H1 (cell line): Measurements from ENCODE around the gene GPRIN3. TPM values are rescaled to one million over a fixed set of nuclear protein-coding genes. Genes with fewer than 3 reads are reported as not detected.

ENCODE experiments used
- CTCF ChIA-PET: fragments of 300-600 bp; sonication (Branson Sonifier 250); formaldehyde crosslinking; loops from one replicate; lab custom pipeline; 2021; ENCODE audit not compliant: partially characterized antibody; lab: Charles Lee
- POLR2A ChIA-PET: fragments of 300-600 bp; sonication (Branson Sonifier 250); formaldehyde crosslinking; loops from one replicate; lab custom pipeline; 2021; ENCODE audit warnings: inconsistent platforms; ENCODE audit not compliant: partially characterized antibody; lab: Charles Lee
- DNase-seq, 2 experiments: peaks; one replicate each; pipeline versions ENCODE4 v3.0.0 to v3.0.0-alpha.2; 2010 to 2022; ENCODE audit warnings: low spot score in 2 of 2, low read depth in 1 of 2, mixed read lengths in 1 of 2
- FAIRE-seq: peaks from 2 replicates; lab custom pipeline; 2011; peaks lifted over from hg19 to GRCh38; lab: Jason Lieb, UNC
- H2AFZ ChIP-seq: 2 replicates; pipeline ENCODE4 v1.8.1; 2012; ENCODE audit warnings: low read length, inconsistent platforms
- H2AK5ac ChIP-seq: 2 replicates; pipeline ENCODE4 v1.6.1; 2013; ENCODE audit warnings: low read depth, low read length
- H2BK120ac ChIP-seq: replicated peaks from 2 replicates; pipeline ENCODE3; 2013; ENCODE audit warnings: low read depth, low read length, inconsistent platforms
- H2BK12ac ChIP-seq: 2 replicates; pipeline ENCODE4 v1.6.1; 2013; ENCODE audit warnings: low read depth, low read length
- H2BK15ac ChIP-seq: 2 replicates; pipeline ENCODE4 v1.6.1; 2013; ENCODE audit warnings: low read length
- H2BK20ac ChIP-seq: 2 replicates; pipeline ENCODE4 v1.6.1; 2013; ENCODE audit warnings: low read length
- H2BK5ac ChIP-seq: 2 replicates; pipeline ENCODE4 v1.6.1; 2013; ENCODE audit warnings: low read depth, low read length
- H3K14ac ChIP-seq: 2 replicates; pipeline ENCODE4 v1.6.1; 2013; ENCODE audit warnings: inconsistent platforms; ENCODE audit not compliant: insufficient read length
- H3K18ac ChIP-seq: 2 replicates; pipeline ENCODE4 v1.6.1; 2013; ENCODE audit warnings: low read length; ENCODE audit errors: extremely low read depth
- H3K23ac ChIP-seq: 2 replicates; pipeline ENCODE4 v1.6.1; 2013; ENCODE audit warnings: inconsistent platforms; ENCODE audit not compliant: insufficient read length
- H3K23me2 ChIP-seq: 2 replicates; pipeline ENCODE4 v1.6.1; 2013; ENCODE audit warnings: low read depth, low read length
- H3K27ac ChIP-seq: 2 replicates; pipeline ENCODE4 v1.6.1; 2011; ENCODE audit warnings: low read depth, low read length, inconsistent platforms
- H3K27me3 ChIP-seq, 4 experiments: replicated peaks in 1 of 4; 1 replicate in 1 of 4; 2 replicates in 3 of 4; pipeline versions ENCODE4 v1.6.1 to v1.8.1; 2011 to 2013; ENCODE audit warnings: low read length in 3 of 4, mild to moderate bottlenecking in 3 of 4, inconsistent platforms in 2 of 4, mixed read lengths in 2 of 4, moderate library complexity in 1 of 4; ENCODE audit not compliant: control insufficient read depth in 3 of 4, insufficient read depth in 3 of 4; ENCODE audit errors: extremely low read depth in 1 of 4
- H3K36me3 ChIP-seq, 4 experiments: 2 replicates each; pipeline versions ENCODE4 v1.6.1 to v1.8.1; 2011 to 2013; ENCODE audit warnings: mild to moderate bottlenecking in 4 of 4, low read length in 3 of 4, moderate library complexity in 2 of 4, control low read depth in 1 of 4, inconsistent platforms in 1 of 4; ENCODE audit not compliant: insufficient read depth in 4 of 4, control insufficient read depth in 2 of 4
- H3K4ac ChIP-seq: replicated peaks from 2 replicates; pipeline ENCODE3; 2013; ENCODE audit warnings: low read length, low read depth, mixed read lengths, inconsistent platforms; ENCODE audit not compliant: insufficient read length
- H3K4me1 ChIP-seq, 4 experiments: replicated peaks in 1 of 4; 1 replicate in 1 of 4; 2 replicates in 3 of 4; pipeline versions ENCODE4 v1.6.1 to v1.8.1; 2011 to 2013; ENCODE audit warnings: low read length in 3 of 4, inconsistent platforms in 2 of 4, mixed read lengths in 1 of 4; ENCODE audit not compliant: insufficient read depth in 4 of 4, control insufficient read depth in 3 of 4
- H3K4me2 ChIP-seq, 2 experiments: 2 replicates each; pipeline versions ENCODE4 v1.6.1 to v1.8.1; 2011 to 2013; ENCODE audit warnings: low read depth in 2 of 2, low read length in 2 of 2, control low read depth in 1 of 2, inconsistent platforms in 1 of 2, mild to moderate bottlenecking in 1 of 2; ENCODE audit not compliant: insufficient read depth in 1 of 2
- H3K4me3 ChIP-seq, 4 experiments: fragments of 200-600, 300-600 bp in 1 of 4; sonication (generic), shearing (Covaris generic), sonication (Bioruptor Twin) in 1 of 4; 2 replicates each; pipeline versions ENCODE4 v1.5.1 to v1.8.1; 2011 to 2016; ENCODE audit warnings: low read length in 4 of 4, low read depth in 3 of 4, control low read depth in 2 of 4, inconsistent platforms in 2 of 4, mild to moderate bottlenecking in 2 of 4, mixed read lengths in 1 of 4, moderate library complexity in 1 of 4; ENCODE audit not compliant: insufficient read depth in 2 of 4; ENCODE audit errors: extremely low read depth in 1 of 4
- H3K56ac ChIP-seq: replicated peaks from 2 replicates; pipeline ENCODE3; 2013; ENCODE audit warnings: low read depth, mild to moderate bottlenecking, mixed read lengths, low read length, inconsistent platforms; ENCODE audit not compliant: insufficient read length
- H3K79me1 ChIP-seq: 2 replicates; pipeline ENCODE4 v1.6.1; 2013; ENCODE audit warnings: low read depth, low read length, control low read depth
- H3K79me2 ChIP-seq, 2 experiments: 2 replicates each; pipeline versions ENCODE4 v1.6.1 to v1.8.1; 2012 to 2013; ENCODE audit warnings: low read length in 2 of 2, mild to moderate bottlenecking in 2 of 2, inconsistent platforms in 1 of 2; ENCODE audit not compliant: insufficient read depth in 2 of 2, control insufficient read depth in 1 of 2
- H3K9ac ChIP-seq, 4 experiments: replicated peaks in 1 of 4; 1 replicate in 1 of 4; 2 replicates in 3 of 4; pipeline versions ENCODE4 v1.6.1 to v1.8.1; 2011 to 2013; ENCODE audit warnings: low read depth in 3 of 4, low read length in 3 of 4, control low read depth in 2 of 4, mild to moderate bottlenecking in 2 of 4, moderate library complexity in 2 of 4, inconsistent platforms in 1 of 4; ENCODE audit errors: extremely low read depth in 1 of 4
- H3K9me3 ChIP-seq, 2 experiments: 2 replicates each; pipeline versions ENCODE4 v1.6.1 to v1.8.1; 2012 to 2013; ENCODE audit warnings: mild to moderate bottlenecking in 2 of 2, moderate library complexity in 2 of 2, control low read depth in 1 of 2, inconsistent platforms in 1 of 2, low read depth in 1 of 2, low read length in 1 of 2, mixed read lengths in 1 of 2; ENCODE audit not compliant: insufficient read depth in 2 of 2
- H4K20me1 ChIP-seq, 2 experiments: replicated peaks in 1 of 2; 2 replicates each; pipeline versions ENCODE3 to v1.8.1; 2011 to 2013; ENCODE audit warnings: inconsistent platforms in 2 of 2, low read length in 2 of 2, mild to moderate bottlenecking in 1 of 2; ENCODE audit not compliant: insufficient read depth in 2 of 2, control insufficient read depth in 1 of 2
- H4K5ac ChIP-seq: 2 replicates; pipeline ENCODE4 v1.6.1; 2013; ENCODE audit warnings: low read length, low read depth, mixed read lengths, inconsistent platforms; ENCODE audit not compliant: insufficient read length
- H4K8ac ChIP-seq: 2 replicates; pipeline ENCODE4 v1.8.0; 2013; ENCODE audit warnings: mild to moderate bottlenecking, moderate library complexity, low read length, inconsistent platforms; ENCODE audit not compliant: insufficient read depth; ENCODE audit errors: extremely low read depth
- H4K91ac ChIP-seq: replicated peaks from 2 replicates; pipeline ENCODE3; 2013; ENCODE audit warnings: low read length, mixed read lengths, inconsistent platforms; ENCODE audit not compliant: insufficient read length
- POLR2A ChIP-seq, 2 experiments: IDR thresholded peaks; 1 replicate in 1 of 2; 2 replicates in 1 of 2; pipeline ENCODE4 v1.6.1; 2011; ENCODE audit warnings: low read depth in 2 of 2, low read length in 2 of 2, mild to moderate bottlenecking in 2 of 2; ENCODE audit errors: control extremely low read depth in 1 of 2
- SIX5 ChIP-seq: IDR thresholded peaks from 2 replicates; pipeline ENCODE4 v1.6.1; 2011; ENCODE audit warnings: mild to moderate bottlenecking, low read depth, low read length
- SUZ12 ChIP-seq: fragments of 200-600 bp; sonication (generic); IDR thresholded peaks from 2 replicates; pipeline ENCODE4 v1.6.1; 2012; ENCODE audit warnings: mild to moderate bottlenecking, inconsistent platforms, low read length, moderate library complexity, mixed read lengths
- WGBS, 2 experiments: shearing (Covaris generic) in 1 of 2; methylation state at CpG; one replicate each; pipeline versions ENCODE4 v1.1.6 to v1.1.7; 2013 to 2015; ENCODE audit warnings: low lambda C conversion rate in 2 of 2, mixed read lengths in 2 of 2, inconsistent platforms in 1 of 2, low coverage in 1 of 2, missing lambda C conversion rate in 1 of 2; ENCODE audit not compliant: insufficient replicate concordance in 2 of 2, insufficient coverage in 1 of 2, insufficient read length in 1 of 2; ENCODE audit errors: extremely low coverage in 1 of 2, missing lambda C conversion rate in 1 of 2; 5-methylcytosine and 5-hydroxymethylcytosine counted together
- polyA plus RNA-seq, 7 experiments: library from polyadenylated mRNA; depleted of rRNA in 3 of 7; stranded (reverse) in 5 of 7; unstranded in 2 of 7; fragments of >200 nt in 5 of 7; fragments of 200-250 nt in 2 of 7; gene quantifications; 1 replicate in 5 of 7; 2 replicates in 1 of 7; 4 replicates in 1 of 7; pipeline versions ENCODE4 v1.2.1 to v1.2.3, GENCODE V29; 2011 to 2013; ENCODE audit warnings: missing spikeins in 2 of 7, mixed read lengths in 2 of 7
- total RNA-seq: library from RNA; stranded (reverse); fragmentation: NEBNext Ultra II Directional; extraction: Animal tissue kit (Norgen Biotek cat#: 25700); gene quantifications from 2 replicates; pipeline ENCODE4 v1.2.1, GENCODE V29; 2021

The GPRIN3 gene
- total and polyA plus RNA-seq, 2 of the 8 experiments (the other 6 are each of a cell fraction or from before 2014, with no cell fraction given) = 0.17 to 1.4 TPM

GRCh38 chr4:89294573-89295269 is 12.9 kb downstream of the GPRIN3 start:
- H2BK12ac ChIP-seq = no peak overlapping the region
- no peak for FAIRE-seq
- TF ChIP-seq SIX5 (no peak), SUZ12 (no peak), POLR2A (IDR thresholded peaks at IDR 0.05; ENCODE audit: control extremely low read depth in 1 of 2, low read depth in 2 of 2, low read length in 2 of 2) (no peak)
- no peak overlapping the region for H3K14ac ChIP-seq
- no peak overlapping the region for H3K4me2 ChIP-seq
- no peaks in the 10 kb centered on the region for H3K79me1 ChIP-seq
- CTCF ChIA-PET = interaction anchor here (0.7 to 2.0 kb wide), 2 partner anchors 11 to 16 kb away, joined by 3 to 6 read pairs; no protein-coding TSS in a partner anchor
- POLR2A ChIA-PET = no interaction called here
- no peak overlapping the region for H4K91ac ChIP-seq
- 85% methylated on average over 5 of the region's 5 CpGs; no CpG with 5 or more reads in 1 of the 2 experiments for WGBS, 2 experiments
- no peak overlapping the region for H3K4ac ChIP-seq
- no peaks in the 10 kb centered on the region for H4K20me1 ChIP-seq
- no peak overlapping the region for H3K18ac ChIP-seq
- H3K27me3 ChIP-seq = no peaks in the 10 kb centered on the region
- H4K5ac ChIP-seq = no peak overlapping the region
- H3K4me3 ChIP-seq = no peak overlapping the region
- DNase-seq = no peak
- no peak overlapping the region for H3K56ac ChIP-seq
- H2BK5ac ChIP-seq = no peak overlapping the region
- no peak overlapping the region for H4K8ac ChIP-seq
- no peak overlapping the region for H2BK15ac ChIP-seq
- H3K9me3 ChIP-seq = peaks cover 0 to 4% of the 10 kb centered on the region in 2 experiments; a peak in 1 of 4 replicates
- H2AFZ ChIP-seq = no peak overlapping the region
- no peaks in the 10 kb centered on the region for H3K36me3 ChIP-seq
- no peak overlapping the region for H3K9ac ChIP-seq
- H2BK120ac ChIP-seq = no peak overlapping the region
- no peaks in the 10 kb centered on the region for H3K79me2 ChIP-seq
- H3K4me1 ChIP-seq = no peaks in the 10 kb centered on the region
- no peak overlapping the region for H2BK20ac ChIP-seq
- H2AK5ac ChIP-seq = no peak overlapping the region
- no peak overlapping the region for H3K27ac ChIP-seq
- no peak overlapping the region for H3K23ac ChIP-seq
- no peaks in the 10 kb centered on the region for H3K23me2 ChIP-seq
